22Rv1 (cell line): Measurements from ENCODE around the gene CCDC148.

Source experiments
- ZFX ChIP-seq: fragments of 450-650 bp; IDR thresholded peaks from 2 replicates; pipeline ENCODE4 v1.6.1; 2017; ENCODE audit warnings: antibody characterized with exemption, borderline replicate concordance
- TF ChIP-seq, protein P1 (sequence below): fragments of 450-650 bp; IDR thresholded peaks from 2 replicates; pipeline ENCODE4 v1.5.1; 2017; ENCODE audit warnings: mild to moderate bottlenecking

- TF ChIP-seq, protein P1, sequence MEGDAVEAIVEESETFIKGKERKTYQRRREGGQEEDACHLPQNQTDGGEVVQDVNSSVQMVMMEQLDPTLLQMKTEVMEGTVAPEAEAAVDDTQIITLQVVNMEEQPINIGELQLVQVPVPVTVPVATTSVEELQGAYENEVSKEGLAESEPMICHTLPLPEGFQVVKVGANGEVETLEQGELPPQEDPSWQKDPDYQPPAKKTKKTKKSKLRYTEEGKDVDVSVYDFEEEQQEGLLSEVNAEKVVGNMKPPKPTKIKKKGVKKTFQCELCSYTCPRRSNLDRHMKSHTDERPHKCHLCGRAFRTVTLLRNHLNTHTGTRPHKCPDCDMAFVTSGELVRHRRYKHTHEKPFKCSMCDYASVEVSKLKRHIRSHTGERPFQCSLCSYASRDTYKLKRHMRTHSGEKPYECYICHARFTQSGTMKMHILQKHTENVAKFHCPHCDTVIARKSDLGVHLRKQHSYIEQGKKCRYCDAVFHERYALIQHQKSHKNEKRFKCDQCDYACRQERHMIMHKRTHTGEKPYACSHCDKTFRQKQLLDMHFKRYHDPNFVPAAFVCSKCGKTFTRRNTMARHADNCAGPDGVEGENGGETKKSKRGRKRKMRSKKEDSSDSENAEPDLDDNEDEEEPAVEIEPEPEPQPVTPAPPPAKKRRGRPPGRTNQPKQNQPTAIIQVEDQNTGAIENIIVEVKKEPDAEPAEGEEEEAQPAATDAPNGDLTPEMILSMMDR: no peak
- TF ChIP-seq ZFX: no peak
Observed at GRCh38 chr2:158134655-158135054, 321.9 kb downstream of the CCDC148 start.
